ENCODE measurements around the gene ABCC12.

The ABCC12 gene

GRCh38 chr16:48165961-48166578, 10.3 kb upstream of the ABCC12 start:
- FAIRE-seq, result no peak

DNA sequence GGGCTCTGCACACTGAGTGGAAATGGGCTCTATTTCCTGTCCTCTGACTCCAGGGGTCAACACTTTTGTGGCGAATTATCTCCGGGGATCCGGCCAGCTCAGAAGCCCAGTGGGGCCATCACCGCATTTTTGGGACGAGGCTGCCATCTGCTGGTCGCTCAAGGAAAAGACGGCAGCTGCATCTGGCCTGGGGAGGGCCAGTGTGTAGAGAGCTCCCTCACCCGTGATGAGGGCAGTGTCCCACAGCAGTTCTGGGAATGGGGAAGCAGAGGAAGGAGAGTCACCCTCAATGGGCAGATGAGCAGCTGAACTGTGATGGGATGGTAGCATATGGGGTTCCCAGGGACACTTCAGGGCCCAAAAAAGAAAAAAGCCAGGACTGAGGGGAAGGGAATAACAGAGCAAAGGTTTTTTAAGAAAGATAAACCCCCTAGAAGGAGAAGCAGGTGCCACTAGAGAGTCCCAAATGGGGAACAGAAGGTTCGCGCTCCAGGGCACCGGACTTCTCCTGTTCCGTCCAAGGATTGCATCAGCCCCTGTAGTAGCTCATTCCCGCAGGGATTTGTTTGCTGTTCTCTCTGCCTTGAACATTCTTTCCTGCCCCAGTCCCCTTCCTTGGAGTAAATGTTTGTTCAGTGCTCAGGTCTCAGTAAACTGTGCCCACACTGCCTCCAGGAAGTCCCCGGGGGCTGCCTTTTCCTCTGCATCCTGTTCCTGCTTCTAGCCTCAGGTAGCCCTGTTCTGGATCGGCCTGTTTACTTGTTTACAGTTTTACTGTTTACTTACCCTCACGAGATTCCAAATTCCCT, 9.3 kb upstream of the ABCC12 start:
- FAIRE-seq, result no peak

DNA sequence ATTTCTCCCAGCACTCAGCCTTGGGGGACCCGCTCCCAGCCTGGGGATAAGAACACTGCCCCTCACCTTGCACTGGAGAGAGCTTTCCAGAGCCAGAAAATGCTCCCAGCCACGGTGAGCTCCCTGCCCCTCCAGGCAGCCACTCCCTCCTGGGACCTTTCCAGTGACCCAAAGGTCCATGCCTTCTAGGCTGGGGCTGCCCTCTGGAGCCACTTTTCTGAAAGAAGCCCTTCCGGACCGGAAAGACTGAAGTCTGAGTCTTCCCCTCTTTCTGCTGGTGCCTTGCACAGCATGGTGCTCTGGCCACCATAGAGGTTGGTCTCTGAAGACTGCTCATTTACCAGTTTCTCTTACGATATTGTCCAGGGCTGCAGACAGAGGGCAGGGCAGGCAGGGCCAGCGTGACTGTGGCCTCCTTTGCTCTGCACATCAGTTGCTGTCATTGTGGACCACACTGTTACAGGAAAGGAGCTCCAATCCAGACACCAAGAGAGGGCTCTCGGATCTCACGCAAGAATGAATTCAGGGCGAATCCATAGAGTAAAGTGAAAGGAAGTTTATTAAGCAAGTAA, 7.1 kb upstream of the ABCC12 start:
- no peak for FAIRE-seq

- no peak for FAIRE-seq
These were observed 6.1 kb upstream of the ABCC12 start for GRCh38 chr16:48161906-48162305.

DNA sequence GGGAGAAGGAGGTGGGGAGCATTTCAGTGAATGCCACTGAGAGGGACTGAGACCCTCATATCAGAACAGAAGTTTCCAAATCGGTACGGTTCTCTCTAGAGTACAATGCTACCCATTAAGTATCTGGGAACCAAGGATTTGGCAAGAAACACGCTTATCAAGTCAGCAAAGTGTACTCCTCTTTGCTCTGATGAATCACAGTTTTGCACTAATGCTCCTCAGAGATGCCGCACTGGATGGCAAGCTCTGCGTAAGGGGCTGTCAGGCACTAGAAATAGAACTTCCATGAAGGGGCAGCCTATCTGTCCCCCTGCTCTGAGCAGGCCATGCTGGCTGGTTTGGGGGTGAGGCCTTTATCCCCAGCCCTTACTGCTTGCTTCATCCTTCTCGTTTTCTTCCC, 4.8 kb upstream of the ABCC12 start:
- no peak for FAIRE-seq

- FAIRE-seq, result no peak
These were observed 2.5 kb upstream of the ABCC12 start for GRCh38 chr16:48158296-48158695.

DNA sequence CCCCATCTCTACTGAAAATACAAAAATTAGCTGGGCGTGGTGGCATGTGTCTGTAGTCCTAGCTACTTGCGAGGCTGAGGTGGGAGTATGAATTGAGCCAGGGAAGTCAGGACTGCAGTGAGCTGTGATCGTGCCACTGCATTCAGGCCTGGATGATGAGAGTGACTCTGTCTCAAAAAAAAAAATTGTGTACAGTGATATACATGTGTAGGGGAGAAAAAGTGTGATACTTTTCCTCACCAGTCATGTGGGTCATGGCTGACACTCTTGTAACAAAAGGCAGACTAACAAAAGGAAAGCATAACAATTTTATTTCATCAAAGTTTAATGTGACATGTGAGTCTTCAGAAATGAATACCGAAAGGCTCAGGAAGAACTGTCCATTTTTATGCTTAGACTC, 2.0 kb upstream of the ABCC12 start:
- no peak for FAIRE-seq

DNA sequence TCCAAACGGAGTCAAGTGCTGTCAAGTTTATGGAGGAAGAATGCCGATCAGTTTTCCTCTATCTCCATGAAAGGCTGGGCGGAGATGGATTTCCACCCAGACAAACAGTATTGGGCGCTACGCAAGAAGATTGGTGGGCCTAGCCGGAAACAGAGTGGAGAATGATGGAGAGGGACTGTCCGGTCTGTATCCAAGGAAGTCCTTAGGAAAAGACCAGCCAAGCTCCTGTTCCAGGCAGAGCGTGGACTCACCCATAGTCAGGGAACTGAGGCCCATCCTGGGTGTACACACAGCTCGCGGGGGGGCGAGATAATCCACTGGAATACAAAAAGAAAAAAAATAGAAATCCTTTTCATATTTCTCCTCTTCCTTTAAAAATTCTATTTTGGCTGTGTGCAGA, 1.5 kb upstream of the ABCC12 start:
- FAIRE-seq, result no peak

- FAIRE-seq, result no peak
These were observed 1.0 kb upstream of the ABCC12 start for GRCh38 chr16:48156790-48157209.

DNA sequence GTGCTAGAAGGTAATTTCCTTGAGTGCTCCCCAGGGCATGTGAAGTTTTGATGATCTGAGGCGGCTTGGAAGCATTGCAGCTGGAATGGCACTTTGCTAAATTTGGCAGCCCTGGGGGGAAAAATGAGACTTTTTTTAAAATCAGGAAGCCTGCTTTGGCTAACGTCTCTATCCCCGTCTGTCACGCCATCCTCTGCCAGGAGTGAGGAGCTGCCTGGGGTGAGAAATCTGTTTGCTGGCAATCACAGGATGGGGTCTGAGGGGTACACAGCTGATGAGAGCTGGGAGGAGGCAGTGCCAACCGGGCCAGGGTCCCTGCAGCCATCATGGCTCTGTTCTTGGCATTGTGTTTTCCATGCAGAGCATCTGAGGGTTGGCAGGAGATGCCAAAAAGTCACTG, 2.0 kb downstream of the ABCC12 start:
- FAIRE-seq, result no peak

DNA sequence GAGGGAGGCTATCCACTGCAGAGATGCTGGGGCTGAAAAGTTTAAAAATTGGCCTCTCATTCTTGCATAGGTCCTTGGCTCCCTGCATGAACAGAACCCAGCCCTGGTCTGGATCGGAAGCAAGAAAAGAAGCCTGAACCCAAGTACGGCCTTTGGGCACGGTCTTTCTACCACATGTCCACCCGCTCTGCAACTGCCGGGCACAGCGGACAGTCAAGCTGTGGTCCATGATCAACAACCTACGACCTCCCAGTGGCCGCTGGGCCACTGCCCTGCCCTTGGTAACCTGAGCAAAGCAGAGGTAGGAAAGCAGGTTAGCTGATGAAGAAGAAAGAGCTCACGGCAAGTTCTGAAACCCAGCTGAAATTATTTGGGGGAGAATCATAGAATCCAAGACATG, 3.6 kb downstream of the ABCC12 start:
- FAIRE-seq, result no peak

GRCh38 chr16:48150707-48151106, 5.1 kb downstream of the ABCC12 start:
- FAIRE-seq, result no peak

- no peak for FAIRE-seq
These were observed 9.1 kb downstream of the ABCC12 start for GRCh38 chr16:48146710-48147109.

- no peak for FAIRE-seq
These were observed 9.7 kb downstream of the ABCC12 start for GRCh38 chr16:48146131-48146530.

- no peak for FAIRE-seq
These were observed 11.9 kb downstream of the ABCC12 start for GRCh38 chr16:48143812-48144368.

DNA sequence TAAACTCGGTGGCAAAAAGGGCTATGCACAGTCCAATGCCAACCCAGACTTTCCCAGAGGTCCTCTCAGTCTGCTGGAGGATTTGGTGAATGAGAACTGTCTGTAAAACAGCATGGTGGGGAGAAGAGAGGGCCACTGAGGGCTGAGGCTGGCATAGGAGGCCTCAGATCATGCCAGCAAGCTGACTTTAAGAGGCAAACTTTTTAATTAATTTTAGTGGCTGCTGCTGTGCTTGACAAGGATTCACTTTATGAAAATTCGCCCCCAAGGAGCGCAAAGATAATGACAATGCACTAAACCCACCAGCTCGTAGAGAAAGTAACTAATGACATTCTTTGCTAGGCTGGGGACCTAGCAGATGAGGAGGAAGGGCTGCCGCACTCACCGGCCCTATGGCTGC, 15.0 kb downstream of the ABCC12 start:
- FAIRE-seq, result no peak

- FAIRE-seq, result no peak
These were observed 16.3 kb downstream of the ABCC12 start for GRCh38 chr16:48139517-48139916.

GRCh38 chr16:48138543-48138942, 17.2 kb downstream of the ABCC12 start:
- FAIRE-seq, result no peak

DNA sequence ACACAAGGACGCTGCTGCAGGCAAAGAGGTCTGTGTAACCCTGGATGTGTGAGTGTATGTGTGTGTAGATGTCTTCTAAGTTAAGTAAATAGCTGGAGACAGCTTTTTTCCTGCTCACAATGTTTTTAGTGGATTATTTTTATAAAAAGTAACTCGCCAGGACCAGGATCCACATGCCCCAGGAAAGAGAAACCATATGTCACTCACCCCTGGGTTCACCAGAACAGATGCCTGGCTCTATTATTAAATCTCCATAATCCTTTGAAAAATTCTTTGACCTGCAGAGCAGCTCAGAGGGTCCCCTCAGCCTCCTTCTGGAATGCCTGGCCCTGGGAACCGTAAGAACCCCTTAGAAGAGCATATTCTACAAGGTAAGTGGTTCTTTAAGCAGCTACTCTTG, 18.0 kb downstream of the ABCC12 start:
- FAIRE-seq, result no peak

GRCh38 chr16:48136547-48137360, 19.0 kb downstream of the ABCC12 start:
- FAIRE-seq, result no peak

GRCh38 chr16:48133455-48134211, 22.2 kb downstream of the ABCC12 start:
- no peak for FAIRE-seq

DNA sequence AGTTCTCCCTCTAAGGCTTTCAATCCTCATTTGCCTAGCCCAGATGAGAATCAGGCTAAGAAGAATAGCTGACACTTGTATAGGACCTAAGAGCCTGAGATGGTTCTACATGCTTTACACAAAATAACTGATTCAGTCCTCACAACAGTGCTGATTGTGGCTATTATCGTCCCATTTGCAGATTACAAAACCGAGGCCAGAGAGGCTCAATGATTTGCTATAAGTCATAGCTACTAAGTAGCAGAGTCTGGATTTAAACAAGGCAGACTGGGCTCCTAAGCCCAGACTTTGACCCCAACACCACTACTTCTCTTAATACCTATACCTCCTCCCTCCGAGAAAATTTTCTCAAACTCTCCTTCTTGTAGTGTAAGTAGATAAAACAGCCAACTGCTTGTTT, 23.1 kb downstream of the ABCC12 start:
- FAIRE-seq, result no peak
